CD4-positive, CD25-positive, alpha-beta regulatory T cell (primary cell): ENCODE results near the gene KCNJ5. TPM values are rescaled to one million over a fixed set of nuclear protein-coding genes. Genes with fewer than 3 reads are reported as not detected.

Experiments
- ATAC-seq, 2 donors: fragments of 150-1000 bp; cut with Tn5 transposase; one replicate each; pipeline ENCODE4 v1.10.0; 2021; ENCODE audit warnings: low read depth in 2 of 2, moderate number of reproducible peaks in 2 of 2, moderate library complexity in 1 of 2
- DNase-seq, 3 donors: peaks; one replicate each; pipeline versions ENCODE4 v3.0.0 to v3.0.0-alpha.2; 2012 to 2022; ENCODE audit warnings: mixed read lengths in 1 of 3
- H3K27ac ChIP-seq: one replicate; pipeline ENCODE4 v1.7.0; 2013; ENCODE audit warnings: mild to moderate bottlenecking, low read length; ENCODE audit not compliant: insufficient read depth, poor library complexity, severe bottlenecking
- H3K27me3 ChIP-seq: one replicate; pipeline ENCODE4 v1.7.0; 2013; ENCODE audit warnings: low read length; ENCODE audit not compliant: control insufficient read depth, insufficient read depth
- H3K36me3 ChIP-seq: one replicate; pipeline ENCODE4 v1.7.0; 2013; ENCODE audit warnings: mild to moderate bottlenecking, low read length, moderate library complexity; ENCODE audit not compliant: control insufficient read depth, insufficient read depth
- H3K4me1 ChIP-seq: 2 replicates; pipeline ENCODE4 v1.7.0; 2013; ENCODE audit warnings: mild to moderate bottlenecking, low read length; ENCODE audit not compliant: insufficient read depth, control insufficient read depth, poor library complexity, severe bottlenecking
- H3K4me3 ChIP-seq: one replicate; pipeline ENCODE4 v1.7.0; 2013; ENCODE audit warnings: low read depth, mild to moderate bottlenecking, low read length, moderate library complexity
- H3K9me3 ChIP-seq, 2 experiments: 1 replicate in 1 of 2; 2 replicates in 1 of 2; pipeline ENCODE4 v1.7.0; 2013; ENCODE audit warnings: low read length in 2 of 2, mild to moderate bottlenecking in 1 of 2, moderate library complexity in 1 of 2; ENCODE audit not compliant: control insufficient read depth in 2 of 2
- H3K27ac Mint-ChIP-seq, 3 donors: one replicate each; pipeline ENCODE4 v1.8.0; 2020 to 2022; ENCODE audit warnings: mild to moderate bottlenecking in 3 of 3, mixed read lengths in 3 of 3, moderate library complexity in 2 of 3
- H3K27me3 Mint-ChIP-seq: one replicate; pipeline ENCODE4 v1.8.0; 2022; ENCODE audit warnings: mild to moderate bottlenecking, mixed read lengths
- H3K36me3 Mint-ChIP-seq: one replicate; pipeline ENCODE4 v1.8.0; 2020; ENCODE audit warnings: mixed read lengths
- H3K4me1 Mint-ChIP-seq, 4 donors: one replicate each; pipeline ENCODE4 v1.8.0; 2020 to 2022; ENCODE audit warnings: mixed read lengths in 4 of 4, mild to moderate bottlenecking in 1 of 4
- H3K4me3 Mint-ChIP-seq, 4 donors: one replicate each; pipeline ENCODE4 v1.8.0; 2020 to 2022; ENCODE audit warnings: mild to moderate bottlenecking in 4 of 4, mixed read lengths in 4 of 4, moderate library complexity in 3 of 4
- H3K9me3 Mint-ChIP-seq, 7 donors: one replicate each; pipeline ENCODE4 v1.8.0; 2020 to 2022; ENCODE audit warnings: mixed read lengths in 7 of 7, mild to moderate bottlenecking in 3 of 7, moderate library complexity in 2 of 7
- polyA plus RNA-seq, 4 donors: library from polyadenylated mRNA; unstranded; fragments of 300-500 nt; fragmentation: Illumina TruSeq; gene quantifications; one replicate each; pipeline ENCODE4 v1.2.3, GENCODE V29; 2021
- total RNA-seq: library from RNA; stranded (reverse); gene quantifications from one replicate; pipeline ENCODE4 v1.2.3, GENCODE V29; 2022

KCNJ5 gene
- total and polyA plus RNA-seq, 5 donors from 2014 or later, result not detected

DNA sequence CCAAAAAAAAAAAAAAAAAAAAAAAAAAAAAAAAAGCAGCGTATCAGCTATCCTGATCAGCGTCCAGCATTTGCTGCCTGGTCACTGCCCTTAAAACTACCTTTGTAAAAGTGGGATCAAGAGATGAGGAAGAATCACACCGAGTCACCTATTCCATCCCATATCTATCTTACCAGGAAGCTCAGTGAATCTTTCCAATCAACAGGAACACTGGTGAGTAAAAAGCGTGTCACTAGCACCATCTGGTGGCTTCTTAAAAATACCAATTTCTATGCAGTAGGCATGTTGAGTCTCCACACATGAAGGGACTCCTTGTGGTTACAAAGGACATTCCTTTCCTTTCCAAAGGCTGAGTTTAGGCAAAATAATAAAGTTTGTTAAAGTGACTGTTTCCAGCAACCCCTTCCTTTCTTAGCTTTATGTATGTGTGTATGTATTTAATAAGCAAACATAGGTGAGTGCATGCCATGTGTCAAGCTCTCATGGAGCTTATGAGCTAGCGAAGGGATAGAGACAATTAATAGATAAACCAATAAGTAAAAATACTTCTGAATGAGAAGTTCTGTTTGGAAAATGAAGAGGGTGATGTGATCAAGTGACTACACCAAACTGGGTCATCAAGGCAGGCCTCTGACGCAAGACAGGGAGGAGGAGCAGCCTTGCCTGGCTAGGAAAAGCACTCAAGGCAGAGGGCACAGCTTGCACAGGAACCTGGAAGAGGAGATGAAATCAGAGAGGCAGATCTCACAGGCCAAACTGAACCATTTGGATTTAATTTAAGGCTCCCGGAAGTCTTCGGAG is 65.4 kb downstream of the KCNJ5 start:
- peaks cover 22% of the 10 kb centered on the region for H3K27me3 Mint-ChIP-seq
- ATAC-seq, result no peak
- peak in 2 of 3 donors; percentile 31 to 32 for DNase-seq

DNA sequence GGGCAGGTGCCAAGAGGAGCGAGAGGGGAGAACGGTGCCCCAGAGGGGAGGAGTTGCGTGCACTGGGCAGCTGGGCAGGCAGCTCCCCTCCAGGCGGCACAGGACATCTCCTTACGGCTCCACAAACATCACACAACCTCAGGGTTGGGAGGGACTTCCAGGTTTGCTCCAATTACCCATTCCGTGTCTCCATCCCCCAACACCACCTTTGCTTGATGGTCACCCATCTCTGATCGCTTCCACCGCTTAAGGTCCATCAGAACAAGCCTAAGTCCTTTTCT is 66.0 kb downstream of the KCNJ5 start:
- Mint-ChIP-seq H3K4me3 (no peak overlapping the region), H3K36me3 (no peaks in the 10 kb centered on the region), H3K9me3 (no peaks in the 10 kb centered on the region), H3K4me1 (no peaks in the 10 kb centered on the region), H3K27me3 (peaks cover 19% of the 10 kb centered on the region), H3K27ac (no peak overlapping the region)
- Histone ChIP-seq H3K27me3 (peaks cover 2% of the 10 kb centered on the region), H3K27ac (no peak overlapping the region), H3K9me3 (no peaks in the 10 kb centered on the region), H3K4me1 (no peaks in the 10 kb centered on the region), H3K4me3 (no peak overlapping the region), H3K36me3 (no peaks in the 10 kb centered on the region)
- no peak for ATAC-seq
- no peak for DNase-seq

More for the DNA sequence above, 65.4 kb downstream of the KCNJ5 start:
- no peak overlapping the region for H3K27ac ChIP-seq
- H3K4me1 ChIP-seq, result no peaks in the 10 kb centered on the region
- H3K4me3 ChIP-seq, result no peak overlapping the region
- Mint-ChIP-seq H3K9me3 (no peaks in the 10 kb centered on the region), H3K27ac (no peak overlapping the region), H3K4me3 (peak overlapping the region in 1 of 4 donors; percentile 15), H3K4me1 (no peaks in the 10 kb centered on the region), H3K36me3 (no peaks in the 10 kb centered on the region)
- no peaks in the 10 kb centered on the region for H3K36me3 ChIP-seq
- peaks cover 2% of the 10 kb centered on the region for H3K27me3 ChIP-seq
- no peaks in the 10 kb centered on the region for H3K9me3 ChIP-seq

DNA sequence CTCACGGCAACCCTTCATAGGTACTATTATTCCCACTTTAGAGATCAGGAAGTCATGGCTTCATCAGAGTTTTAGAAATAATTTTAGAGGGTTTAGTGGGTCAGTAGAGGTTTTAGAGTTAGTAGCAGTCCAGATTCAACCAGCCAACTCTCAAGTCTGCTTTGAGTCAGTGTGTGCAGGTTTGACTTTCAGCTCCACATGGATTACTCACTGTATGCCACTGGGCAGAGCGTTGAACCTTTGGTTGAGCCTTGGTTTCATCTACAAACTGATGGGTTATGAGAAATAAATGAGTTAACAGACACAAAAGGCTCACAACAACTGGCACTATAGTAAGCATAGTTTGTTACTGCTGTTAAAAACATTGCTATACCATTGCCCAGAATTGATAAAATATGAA is 70.5 kb downstream of the KCNJ5 start:
- peaks cover 8% of the 10 kb centered on the region for H3K27me3 Mint-ChIP-seq
- peaks cover 0 to 1% (median 0%) of the 10 kb centered on the region in 7 donors for H3K9me3 Mint-ChIP-seq
- peaks cover 18% of the 10 kb centered on the region for H3K4me1 ChIP-seq
- H3K36me3 Mint-ChIP-seq, result no peaks in the 10 kb centered on the region
- H3K4me1 Mint-ChIP-seq, result peaks cover 4 to 29% (median 18%) of the 10 kb centered on the region in 4 donors
- no peak overlapping the region for H3K4me3 ChIP-seq
- no peak overlapping the region for H3K27ac ChIP-seq
- no peak for DNase-seq
- H3K36me3 ChIP-seq, result no peaks in the 10 kb centered on the region
- no peak for ATAC-seq
- no peak overlapping the region for H3K4me3 Mint-ChIP-seq
- peaks cover 2% of the 10 kb centered on the region for H3K27me3 ChIP-seq
- no peak overlapping the region for H3K27ac Mint-ChIP-seq
- no peaks in the 10 kb centered on the region for H3K9me3 ChIP-seq

DNA sequence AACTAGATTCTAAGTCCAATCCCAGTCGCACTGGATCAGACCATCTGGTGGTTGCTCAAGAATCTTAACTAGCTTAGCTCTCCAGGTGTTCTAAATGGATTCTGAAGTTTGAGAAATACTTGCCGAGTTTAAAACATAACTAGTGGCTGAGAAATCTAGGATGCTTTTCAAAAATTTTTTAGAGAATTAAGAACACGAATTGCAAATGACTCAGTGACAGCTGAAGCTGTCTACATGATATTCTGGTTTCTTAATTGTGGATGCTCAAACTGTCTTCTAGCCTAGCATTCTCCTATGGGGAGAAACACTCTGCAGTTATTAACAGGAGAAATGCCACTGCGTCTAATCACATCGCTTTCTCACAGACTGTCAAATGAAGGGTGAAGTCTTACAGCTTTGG is 71.7 kb downstream of the KCNJ5 start:
- Mint-ChIP-seq H3K27me3 (peaks cover 5% of the 10 kb centered on the region), H3K27ac (no peak overlapping the region), H3K4me1 (peaks cover 4 to 29% (median 18%) of the 10 kb centered on the region in 4 donors), H3K4me3 (no peak overlapping the region), H3K36me3 (no peaks in the 10 kb centered on the region), H3K9me3 (peaks cover 0 to 1% (median 0%) of the 10 kb centered on the region in 7 donors)
- ATAC-seq, result no peak
- H3K9me3 ChIP-seq, result no peaks in the 10 kb centered on the region
- H3K4me3 ChIP-seq, result peak overlapping the region; percentile 8
- H3K27me3 ChIP-seq, result peaks cover 2% of the 10 kb centered on the region
- no peaks in the 10 kb centered on the region for H3K36me3 ChIP-seq
- no peak overlapping the region for H3K27ac ChIP-seq
- no peak for DNase-seq
- peaks cover 18% of the 10 kb centered on the region for H3K4me1 ChIP-seq

DNA sequence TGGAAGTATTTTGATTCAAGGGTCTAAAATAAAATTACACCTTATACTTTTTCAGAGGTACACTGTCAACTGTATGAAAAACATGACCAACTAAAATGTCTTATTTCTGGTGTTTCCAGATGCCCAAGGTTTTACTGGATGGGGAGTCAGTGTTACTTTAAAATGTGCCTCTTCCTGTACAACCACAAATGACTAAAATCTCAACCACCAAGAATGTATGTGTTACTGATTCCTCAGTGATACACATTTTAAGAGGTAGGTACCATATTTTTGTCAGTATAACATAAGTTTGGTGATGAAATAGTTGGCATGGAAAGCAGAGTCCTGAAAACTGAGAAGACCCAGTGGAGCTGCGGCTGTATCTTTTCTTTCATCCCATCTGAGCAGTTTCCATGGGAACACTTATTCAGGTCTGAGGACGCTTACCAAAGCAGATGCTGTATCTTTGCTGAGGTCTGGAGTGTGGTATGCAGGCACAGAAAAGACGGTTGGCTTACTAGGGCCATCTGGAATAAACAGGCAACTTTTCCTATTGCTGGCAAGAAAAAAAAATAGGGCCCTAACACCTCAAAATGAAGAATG is 72.7 kb downstream of the KCNJ5 start:
- peaks cover 0 to 1% (median 0%) of the 10 kb centered on the region in 7 donors for H3K9me3 Mint-ChIP-seq
- no peak overlapping the region for H3K4me3 Mint-ChIP-seq

DNA sequence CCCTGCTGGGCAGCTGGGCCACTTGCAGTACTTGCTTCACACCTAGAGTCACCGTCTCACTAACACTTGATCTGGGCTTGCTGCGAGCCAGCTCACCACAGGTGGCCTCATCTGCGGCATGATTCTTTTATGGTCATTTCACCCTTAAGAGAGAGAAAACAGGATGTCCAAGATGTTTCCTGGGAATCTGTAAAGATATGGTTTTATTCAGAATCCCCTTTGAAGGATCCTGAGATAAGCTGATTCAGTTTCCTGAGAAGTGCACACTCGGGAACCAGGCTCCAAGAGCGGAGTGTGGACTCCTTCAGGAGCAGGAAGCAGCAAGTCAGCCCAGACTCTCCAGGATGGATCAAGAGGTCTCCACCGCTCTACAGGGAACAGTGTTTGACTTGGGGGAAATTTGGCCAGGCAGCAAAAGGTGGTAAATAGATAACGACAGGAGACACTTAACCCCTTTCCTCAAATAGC is 73.3 kb downstream of the KCNJ5 start:
- peak overlapping the region in 1 of 3 donors; percentile 64 for H3K27ac Mint-ChIP-seq
- H3K4me1 Mint-ChIP-seq, result peaks cover 4 to 29% (median 18%) of the 10 kb centered on the region in 4 donors
- H3K27me3 ChIP-seq, result peaks cover 2% of the 10 kb centered on the region
- H3K4me1 ChIP-seq, result peaks cover 18% of the 10 kb centered on the region
- no peaks in the 10 kb centered on the region for H3K9me3 ChIP-seq
- no peaks in the 10 kb centered on the region for H3K27me3 Mint-ChIP-seq
- H3K36me3 ChIP-seq, result no peaks in the 10 kb centered on the region
- no peak overlapping the region for H3K4me3 Mint-ChIP-seq
- H3K36me3 Mint-ChIP-seq, result no peaks in the 10 kb centered on the region
- H3K9me3 Mint-ChIP-seq, result peaks cover 0 to 1% (median 0%) of the 10 kb centered on the region in 7 donors
- H3K27ac ChIP-seq, result no peak overlapping the region
- ATAC-seq (no peak), DNase-seq (no peak)
- H3K4me3 ChIP-seq, result no peak overlapping the region

More for the DNA sequence above, 72.7 kb downstream of the KCNJ5 start:
- Mint-ChIP-seq H3K27me3 (peaks cover 2% of the 10 kb centered on the region), H3K36me3 (no peaks in the 10 kb centered on the region), H3K27ac (peak overlapping the region in 2 of 3 donors; percentile 15 to 64), H3K4me1 (peaks cover 4 to 29% (median 18%) of the 10 kb centered on the region in 4 donors)
- no peak overlapping the region for H3K4me3 ChIP-seq
- no peaks in the 10 kb centered on the region for H3K36me3 ChIP-seq
- no peak overlapping the region for H3K27ac ChIP-seq
- H3K27me3 ChIP-seq, result peaks cover 2% of the 10 kb centered on the region
- no peak for ATAC-seq
- DNase-seq, result peak in 1 of 3 donors; percentile 37
- H3K4me1 ChIP-seq, result peaks cover 18% of the 10 kb centered on the region
- H3K9me3 ChIP-seq, result no peaks in the 10 kb centered on the region

DNA sequence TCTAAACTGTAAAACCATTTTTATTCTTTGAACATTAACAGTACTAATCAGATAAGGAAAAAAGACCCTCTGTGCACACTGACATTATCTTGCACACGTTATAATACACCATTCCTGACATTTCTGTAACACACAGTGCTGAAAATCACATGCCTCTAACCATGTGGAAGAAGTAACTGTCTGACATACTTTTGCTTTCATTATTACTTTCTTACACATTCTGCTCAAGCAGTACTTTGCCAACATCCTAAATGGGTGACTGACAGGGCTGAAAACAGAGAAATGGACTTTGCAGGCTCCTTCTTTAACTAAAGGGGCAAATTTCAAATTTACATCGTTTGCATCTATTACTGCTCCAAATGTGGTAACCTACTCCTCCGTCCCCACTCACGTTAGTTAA is 74.3 kb downstream of the KCNJ5 start:
- ATAC-seq (peak in 1 of 2 donors; percentile 46), DNase-seq (peak in 1 of 3 donors; percentile 59)
- H3K4me3 ChIP-seq, result peak overlapping the region; percentile 52
- Mint-ChIP-seq H3K27me3 (no peaks in the 10 kb centered on the region), H3K36me3 (peaks cover 1% of the 10 kb centered on the region), H3K4me1 (peaks cover 4 to 29% (median 19%) of the 10 kb centered on the region in 4 donors), H3K4me3 (peak overlapping the region in 3 of 4 donors; percentile 0 to 33 (median 27)), H3K27ac (no peak overlapping the region), H3K9me3 (peaks cover 0 to 1% (median 0%) of the 10 kb centered on the region in 7 donors)
- H3K36me3 ChIP-seq, result no peaks in the 10 kb centered on the region
- H3K4me1 ChIP-seq, result peaks cover 18% of the 10 kb centered on the region
- H3K27ac ChIP-seq, result no peak overlapping the region
- peaks cover 2% of the 10 kb centered on the region for H3K27me3 ChIP-seq
- no peaks in the 10 kb centered on the region for H3K9me3 ChIP-seq
